BLaER1 (cell line): Measurements from ENCODE around the gene TRIM45.
A peak's percentile ranks its signal among the peaks of the same experiment; 100 is the strongest.
"Not testable (repeated sequence)": the region's sequence is repeated elsewhere in the genome, so short reads cannot be mapped to it uniquely, and the experiment has no call there.

Experiments
- H3K27ac ChIP-seq: shearing (Covaris generic); formaldehyde crosslinking; 2 replicates; pipeline ENCODE4 v1.8.1; 2022
- H3K27me3 ChIP-seq: shearing (Covaris generic); formaldehyde crosslinking; 2 replicates; pipeline ENCODE4 v1.8.1; 2022
- H3K36me3 ChIP-seq: shearing (Covaris generic); formaldehyde crosslinking; 2 replicates; pipeline ENCODE4 v1.8.1; 2022
- H3K4me1 ChIP-seq: shearing (Covaris generic); formaldehyde crosslinking; 2 replicates; pipeline ENCODE4 v1.8.1; 2022
- H3K4me2 ChIP-seq: shearing (Covaris generic); formaldehyde crosslinking; 2 replicates; pipeline ENCODE4 v1.8.1; 2022
- H3K4me3 ChIP-seq: shearing (Covaris generic); formaldehyde crosslinking; 2 replicates; pipeline ENCODE4 v1.8.1; 2022
- H3K9ac ChIP-seq: shearing (Covaris generic); formaldehyde crosslinking; 2 replicates; pipeline ENCODE4 v1.8.1; 2022
- H3K9me3 ChIP-seq: shearing (Covaris generic); formaldehyde crosslinking; 2 replicates; pipeline ENCODE4 v1.8.1; 2022
- H4K20me1 ChIP-seq: shearing (Covaris generic); formaldehyde crosslinking; 2 replicates; pipeline ENCODE4 v1.8.1; 2022
- Cebpa-rat ChIP-seq: shearing (Covaris generic); IDR thresholded peaks from 2 replicates; pipeline ENCODE4 v1.8.1; 2022

The TRIM45 gene, protein sequence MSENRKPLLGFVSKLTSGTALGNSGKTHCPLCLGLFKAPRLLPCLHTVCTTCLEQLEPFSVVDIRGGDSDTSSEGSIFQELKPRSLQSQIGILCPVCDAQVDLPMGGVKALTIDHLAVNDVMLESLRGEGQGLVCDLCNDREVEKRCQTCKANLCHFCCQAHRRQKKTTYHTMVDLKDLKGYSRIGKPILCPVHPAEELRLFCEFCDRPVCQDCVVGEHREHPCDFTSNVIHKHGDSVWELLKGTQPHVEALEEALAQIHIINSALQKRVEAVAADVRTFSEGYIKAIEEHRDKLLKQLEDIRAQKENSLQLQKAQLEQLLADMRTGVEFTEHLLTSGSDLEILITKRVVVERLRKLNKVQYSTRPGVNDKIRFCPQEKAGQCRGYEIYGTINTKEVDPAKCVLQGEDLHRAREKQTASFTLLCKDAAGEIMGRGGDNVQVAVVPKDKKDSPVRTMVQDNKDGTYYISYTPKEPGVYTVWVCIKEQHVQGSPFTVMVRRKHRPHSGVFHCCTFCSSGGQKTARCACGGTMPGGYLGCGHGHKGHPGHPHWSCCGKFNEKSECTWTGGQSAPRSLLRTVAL

DNA sequence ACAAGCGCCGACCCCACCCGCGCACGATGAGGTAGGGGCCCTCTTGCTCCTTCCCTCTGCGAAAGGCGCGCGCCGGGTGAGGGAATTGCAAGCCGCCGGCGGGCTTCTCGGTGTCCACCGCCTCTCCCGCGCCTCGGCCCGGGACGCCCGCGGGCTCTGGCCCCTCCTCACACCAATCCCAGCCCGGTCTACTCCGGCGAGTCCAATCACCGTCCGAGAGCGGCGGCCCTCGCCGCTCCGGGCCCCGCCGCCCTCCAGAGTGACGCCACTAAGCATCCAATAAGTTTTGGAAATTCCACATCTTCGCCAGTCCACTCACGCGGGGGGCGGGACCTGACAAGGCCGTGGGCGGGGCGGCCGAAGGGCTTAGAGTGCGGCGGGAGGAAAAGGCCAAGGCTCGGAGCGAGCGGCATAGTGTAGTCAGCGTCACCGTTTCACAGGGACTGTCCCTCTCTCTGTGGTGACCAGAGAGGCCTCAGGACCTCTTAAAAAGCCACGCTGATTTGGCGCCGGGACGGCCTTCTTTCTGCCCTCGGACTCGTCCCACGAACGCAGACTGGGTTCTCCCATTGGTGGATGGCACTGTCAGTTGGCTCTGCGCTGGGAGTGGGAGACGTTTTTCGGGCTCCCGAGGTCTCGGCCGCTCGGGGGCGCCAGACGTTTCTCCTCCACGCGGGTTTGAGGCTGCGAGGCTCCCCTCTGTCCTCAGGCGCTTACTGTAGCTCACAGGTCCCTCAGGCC, at the start of gene TRIM45:
TRIM45 (minus strand) TSS at position 161 of the 741 bp plus-strand sequence. CDS start 548 bp downstream, outside the sequence.
- H3K4me3 ChIP-seq: peak within 1 kb of the TSS; percentile 71
- H3K27ac ChIP-seq: peak within 1 kb of the TSS; percentile 50; the same call in 1 of the 2 replicates
- no peaks in the 10 kb centered on the region for H3K9me3 ChIP-seq
- peaks cover 9% of the 10 kb centered on the region for H3K4me1 ChIP-seq
- no peaks in the 10 kb centered on the region for H4K20me1 ChIP-seq
- H3K4me2 ChIP-seq: peak within 1 kb of the TSS; percentile 94
- H3K27me3 ChIP-seq: peaks cover 12% of the 10 kb centered on the region; the same call in 1 of the 2 replicates
- peak within 1 kb of the TSS; percentile 77 for H3K9ac ChIP-seq
- no peak for TF ChIP-seq Cebpa-rat
- peaks cover 3% of the 10 kb centered on the region; the same call in 1 of the 2 replicates for H3K36me3 ChIP-seq

- H3K9ac ChIP-seq: no peak overlapping the region
- no peak overlapping the region for H3K4me2 ChIP-seq
Measured at GRCh38 chr1:117169871-117170596, 48.5 kb upstream of the TRIM45 start.

DNA sequence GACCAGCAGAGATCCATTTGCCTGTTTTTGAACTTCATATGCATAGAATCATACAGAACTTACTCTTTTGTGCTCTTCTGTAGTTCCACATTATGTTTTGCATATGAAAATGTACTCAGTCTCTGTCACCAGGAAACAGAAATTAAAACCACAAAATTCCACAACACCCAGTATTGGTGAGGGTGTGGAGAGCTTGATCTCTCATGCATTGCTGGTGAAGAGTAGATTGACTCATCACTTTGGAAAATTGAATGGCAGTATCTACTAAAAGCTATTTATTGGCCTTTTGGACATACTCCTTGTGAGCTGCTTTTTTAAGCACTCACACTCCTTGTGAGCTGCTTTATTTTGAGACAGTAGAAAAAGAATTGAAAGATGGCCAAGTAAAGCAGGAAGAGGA, 45.9 kb upstream of the TRIM45 start:
- no peak overlapping the region for H3K4me3 ChIP-seq
- 0 out of 2 replicates have a peak, but pooled peaks cover 6% of the 10 kb centered on the region for H3K9me3 ChIP-seq
- no peak overlapping the region for H3K27ac ChIP-seq
- no peaks in the 10 kb centered on the region for H3K4me1 ChIP-seq
- no peaks in the 10 kb centered on the region for H3K27me3 ChIP-seq
- H4K20me1 ChIP-seq: no peaks in the 10 kb centered on the region
- no peak overlapping the region for H3K4me2 ChIP-seq
- no peak for TF ChIP-seq Cebpa-rat
- no peak overlapping the region for H3K9ac ChIP-seq
- H3K36me3 ChIP-seq: no peaks in the 10 kb centered on the region

More at GRCh38 chr1:117169871-117170596, 48.5 kb upstream of the TRIM45 start:
- TF ChIP-seq Cebpa-rat: no peak
- Histone ChIP-seq H4K20me1 (no peaks in the 10 kb centered on the region), H3K4me1 (no peaks in the 10 kb centered on the region), H3K27me3 (no peaks in the 10 kb centered on the region), H3K36me3 (no peaks in the 10 kb centered on the region), H3K27ac (no peak overlapping the region), H3K4me3 (no peak overlapping the region), H3K9me3 (0 out of 2 replicates have a peak, but pooled peaks cover 6% of the 10 kb centered on the region)

DNA sequence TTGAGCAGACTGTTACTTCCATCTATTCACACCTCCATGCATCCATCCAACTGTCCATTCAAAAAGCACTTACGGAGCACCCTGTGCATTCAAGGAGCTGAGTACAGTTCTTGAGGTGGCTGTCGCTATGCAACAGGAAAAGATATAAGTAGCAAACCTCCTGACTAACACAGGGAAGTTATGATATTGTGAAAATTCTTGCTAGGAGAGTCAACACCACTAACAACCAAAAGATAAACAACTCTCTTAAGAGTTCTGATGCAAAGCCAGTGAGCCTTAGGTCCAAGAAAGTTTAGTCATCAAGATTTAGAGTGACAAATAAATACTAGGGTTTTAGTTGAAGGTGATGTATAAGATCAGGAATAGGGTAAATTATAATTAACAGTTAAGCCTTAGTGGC, 44.5 kb upstream of the TRIM45 start:
- Histone ChIP-seq H3K27ac (no peak overlapping the region), H4K20me1 (no peaks in the 10 kb centered on the region)
- TF ChIP-seq Cebpa-rat: no peak

DNA sequence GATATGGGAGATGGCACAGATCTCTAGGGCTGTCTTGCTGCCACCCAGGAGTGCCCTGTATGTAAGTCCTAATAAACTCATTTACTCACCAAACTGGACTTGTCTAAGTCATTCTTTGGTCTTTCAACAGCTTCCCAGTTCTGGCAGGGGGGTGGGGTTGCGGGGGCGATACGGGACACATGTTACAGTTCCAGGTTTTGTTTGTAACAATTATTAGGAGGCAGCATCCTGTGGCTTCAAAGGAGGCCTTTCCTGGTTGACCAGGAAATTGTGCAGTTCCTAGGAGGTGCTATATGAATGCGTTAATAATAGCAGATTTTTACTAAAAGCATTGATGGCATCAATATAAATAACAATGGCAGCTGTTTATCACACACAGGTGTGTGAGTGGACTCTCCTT, 42.7 kb upstream of the TRIM45 start:
- TF ChIP-seq Cebpa-rat: no peak
- Histone ChIP-seq H3K4me1 (no peaks in the 10 kb centered on the region), H4K20me1 (no peaks in the 10 kb centered on the region), H3K4me2 (no peak overlapping the region), H3K36me3 (no peaks in the 10 kb centered on the region), H3K4me3 (no peak overlapping the region), H3K27me3 (no peaks in the 10 kb centered on the region), H3K9me3 (0 out of 2 replicates have a peak, but pooled peaks cover 6% of the 10 kb centered on the region), H3K9ac (no peak overlapping the region), H3K27ac (no peak overlapping the region)

More for the DNA sequence above, 44.5 kb upstream of the TRIM45 start:
- Histone ChIP-seq H3K9me3 (0 out of 2 replicates have a peak, but pooled peaks cover 6% of the 10 kb centered on the region), H3K4me1 (no peaks in the 10 kb centered on the region), H3K9ac (no peak overlapping the region), H3K4me3 (no peak overlapping the region), H3K4me2 (no peak overlapping the region), H3K36me3 (no peaks in the 10 kb centered on the region), H3K27me3 (no peaks in the 10 kb centered on the region)

DNA sequence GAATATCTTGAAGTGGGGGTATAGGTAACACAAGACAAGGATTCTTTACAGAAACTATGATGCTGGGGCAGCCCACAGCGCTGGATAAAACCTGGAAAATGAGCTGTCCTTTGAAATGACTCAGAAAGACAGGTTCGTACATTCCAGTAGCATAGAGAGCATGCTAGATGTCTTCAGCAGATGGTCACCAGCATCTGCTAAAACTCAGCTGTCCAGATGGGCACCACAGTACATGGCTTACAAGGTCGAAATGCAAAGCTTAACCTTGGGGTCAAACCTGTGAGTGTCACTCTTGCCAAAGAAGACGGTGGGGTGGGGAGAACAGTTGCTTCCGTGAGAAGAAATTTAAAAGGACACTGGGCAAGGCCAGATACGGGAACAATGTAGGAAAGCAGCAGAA, 41.3 kb upstream of the TRIM45 start:
- no peak overlapping the region for H3K27ac ChIP-seq
- H3K9me3 ChIP-seq: 0 out of 2 replicates have a peak, but pooled peaks cover 6% of the 10 kb centered on the region
- H3K36me3 ChIP-seq: no peaks in the 10 kb centered on the region
- no peaks in the 10 kb centered on the region for H3K27me3 ChIP-seq
- H3K9ac ChIP-seq: no peak overlapping the region
- TF ChIP-seq Cebpa-rat: no peak
- no peak overlapping the region for H3K4me2 ChIP-seq
- H4K20me1 ChIP-seq: no peaks in the 10 kb centered on the region
- H3K4me1 ChIP-seq: no peaks in the 10 kb centered on the region
- no peak overlapping the region for H3K4me3 ChIP-seq

DNA sequence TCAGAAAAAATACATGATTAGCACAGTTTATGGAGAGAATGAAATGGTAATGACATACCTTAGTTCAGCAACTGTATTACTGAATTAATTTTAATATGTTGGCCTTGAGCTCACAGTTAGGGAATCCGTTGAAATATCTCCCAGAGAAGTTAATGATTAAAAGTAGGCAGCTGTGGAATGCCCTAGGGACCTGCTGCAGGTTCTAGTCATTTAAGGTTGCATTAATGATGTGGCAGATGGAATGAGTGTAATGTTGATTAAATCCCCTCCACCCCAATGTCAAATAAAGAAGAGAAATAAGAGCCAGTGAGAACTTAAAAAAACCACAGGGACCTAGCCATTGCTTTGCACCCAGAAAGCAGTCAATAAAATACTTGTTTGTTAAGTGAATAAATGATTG, 40.3 kb upstream of the TRIM45 start:
- Histone ChIP-seq H3K4me1 (no peaks in the 10 kb centered on the region), H3K27ac (no peak overlapping the region), H3K9ac (no peak overlapping the region), H3K36me3 (no peaks in the 10 kb centered on the region), H3K4me2 (no peak overlapping the region), H4K20me1 (no peaks in the 10 kb centered on the region), H3K4me3 (no peak overlapping the region), H3K9me3 (no peaks in the 10 kb centered on the region), H3K27me3 (no peaks in the 10 kb centered on the region)
- no peak for TF ChIP-seq Cebpa-rat

DNA sequence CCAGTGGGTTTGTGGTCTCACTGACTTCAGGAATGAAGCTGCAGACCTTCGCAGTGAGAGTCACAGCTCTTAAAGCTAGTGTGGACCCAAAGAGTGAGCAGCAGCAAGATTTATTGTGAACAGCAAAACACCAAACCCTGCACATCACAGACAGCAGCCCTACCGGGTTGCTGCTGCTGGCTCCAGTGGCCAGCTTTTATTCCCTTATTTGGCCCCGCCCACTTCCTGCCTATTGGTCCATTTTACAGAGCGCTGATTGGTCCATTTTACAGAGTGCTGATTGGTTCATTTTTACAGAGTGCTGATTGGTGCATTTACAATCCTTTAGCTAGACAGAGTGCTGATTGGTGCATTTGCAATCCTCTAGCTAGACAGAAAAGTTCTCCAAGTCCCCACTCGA, 29.8 kb upstream of the TRIM45 start:
- not testable (repeated sequence) for H3K36me3 ChIP-seq, H3K27me3 ChIP-seq, H3K9me3 ChIP-seq, H3K9ac ChIP-seq, H3K27ac ChIP-seq, H3K4me3 ChIP-seq, H3K4me2 ChIP-seq, H4K20me1 ChIP-seq, H3K4me1 ChIP-seq

DNA sequence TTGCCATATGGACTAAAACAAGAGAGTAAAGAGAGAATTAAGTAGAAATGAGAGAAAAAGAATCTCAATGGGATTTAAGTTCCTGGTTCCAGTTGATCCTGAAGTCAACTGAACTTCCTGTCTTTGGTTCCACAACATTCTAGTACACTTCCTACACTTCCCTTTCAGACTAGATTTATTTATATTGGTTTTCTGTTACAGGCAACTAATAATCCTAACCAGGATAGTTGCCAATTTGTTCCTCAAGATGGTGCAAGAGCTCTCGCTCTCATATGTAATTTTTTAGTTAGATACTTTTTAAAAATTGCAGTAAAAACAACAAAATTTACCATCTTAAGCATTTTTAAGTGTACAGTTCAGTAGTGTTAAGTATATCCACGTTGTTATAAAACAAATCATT, 28.8 kb upstream of the TRIM45 start:
- Histone ChIP-seq H3K27me3 (no peaks in the 10 kb centered on the region), H3K4me1 (no peaks in the 10 kb centered on the region), H4K20me1 (no peaks in the 10 kb centered on the region), H3K36me3 (no peaks in the 10 kb centered on the region), H3K4me3 (no peak overlapping the region), H3K4me2 (no peak overlapping the region), H3K9me3 (peaks cover 7% of the 10 kb centered on the region), H3K27ac (no peak overlapping the region), H3K9ac (no peak overlapping the region)
- TF ChIP-seq Cebpa-rat: no peak
